Keratinocyte (primary cell): ENCODE measurements around the gene MINK1. TPM values are rescaled to one million over a fixed set of nuclear protein-coding genes. Genes with fewer than 3 reads are reported as not detected.

Experiments used
- DNase-seq: peaks from one replicate; pipeline ENCODE4 v3.0.0-alpha.2; 2011; ENCODE audit warnings: low read depth, missing footprints, low spot score
- FAIRE-seq: peaks from 2 replicates; lab custom pipeline; 2011; peaks lifted over from hg19 to GRCh38; lab: Jason Lieb, UNC
- H2AFZ ChIP-seq: 2 replicates; pipeline ENCODE4 v1.6.0; 2012; ENCODE audit warnings: low read length, control low read depth, inconsistent platforms; ENCODE audit not compliant: control insufficient read depth
- H3K27ac ChIP-seq: 2 replicates; pipeline ENCODE4 v1.5.1; 2011; ENCODE audit warnings: low read length; ENCODE audit not compliant: control insufficient read depth, insufficient read depth
- H3K27me3 ChIP-seq: 3 replicates; pipeline ENCODE4 v1.6.0; 2011; ENCODE audit warnings: low read length; ENCODE audit not compliant: control insufficient read depth, insufficient read depth; ENCODE audit errors: extremely low read depth
- H3K36me3 ChIP-seq, 2 experiments: 2 replicates in 1 of 2; 3 replicates in 1 of 2; pipeline ENCODE4 v1.5.1; 2011; ENCODE audit warnings: low read length in 2 of 2, mild to moderate bottlenecking in 1 of 2; ENCODE audit not compliant: control insufficient read depth in 2 of 2, insufficient read depth in 2 of 2; ENCODE audit errors: extremely low read depth in 1 of 2
- H3K4me1 ChIP-seq: 3 replicates; pipeline ENCODE4 v1.5.1; 2011; ENCODE audit warnings: low read length; ENCODE audit not compliant: control insufficient read depth, insufficient read depth; ENCODE audit errors: extremely low read depth
- H3K4me2 ChIP-seq: 3 replicates; pipeline ENCODE4 v1.6.0; 2011; ENCODE audit warnings: low read depth, low read length; ENCODE audit not compliant: control insufficient read depth, insufficient read depth; ENCODE audit errors: extremely low read depth
- H3K4me3 ChIP-seq, 3 experiments: fragments of 200-600 bp in 1 of 3; sonication (generic) in 1 of 3; 2 replicates in 2 of 3; 3 replicates in 1 of 3; pipeline ENCODE4 v1.5.1; 2011 to 2016; ENCODE audit warnings: low read length in 3 of 3, mild to moderate bottlenecking in 3 of 3, control low read depth in 2 of 3, inconsistent platforms in 1 of 3, low read depth in 1 of 3, mixed read lengths in 1 of 3, mixed run types in 1 of 3, moderate library complexity in 1 of 3; ENCODE audit not compliant: control insufficient read depth in 2 of 3, insufficient read depth in 2 of 3; ENCODE audit errors: extremely low read depth in 1 of 3
- H3K79me2 ChIP-seq: 2 replicates; pipeline ENCODE4 v1.6.0; 2012; ENCODE audit warnings: low read length; ENCODE audit not compliant: control insufficient read depth, insufficient read depth
- H3K9ac ChIP-seq: 3 replicates; pipeline ENCODE4 v1.6.0; 2011; ENCODE audit warnings: low read length; ENCODE audit not compliant: control insufficient read depth, insufficient read depth; ENCODE audit errors: extremely low read depth
- H3K9me1 ChIP-seq: 3 replicates; pipeline ENCODE4 v1.6.0; 2011; ENCODE audit warnings: low read length; ENCODE audit not compliant: control insufficient read depth, insufficient read depth; ENCODE audit errors: extremely low read depth
- H3K9me3 ChIP-seq: 2 replicates; pipeline ENCODE4 v1.5.1; 2012; ENCODE audit warnings: low read depth, low read length; ENCODE audit not compliant: control insufficient read depth
- H4K20me1 ChIP-seq: 3 replicates; pipeline ENCODE4 v1.6.0; 2011; ENCODE audit warnings: low read length; ENCODE audit not compliant: control insufficient read depth, insufficient read depth; ENCODE audit errors: extremely low read depth
- CTCF ChIP-seq, 3 experiments: IDR thresholded peaks in 1 of 3; conservative IDR thresholded peaks in 1 of 3; optimal IDR thresholded peaks in 1 of 3; 2 replicates in 2 of 3; 3 replicates in 1 of 3; pipeline versions ENCODE3 to v1.5.1; 2011; ENCODE audit warnings: low read length in 3 of 3, mild to moderate bottlenecking in 3 of 3, moderate library complexity in 2 of 3, control low read depth in 1 of 3, inconsistent platforms in 1 of 3; ENCODE audit not compliant: insufficient read depth in 2 of 3; ENCODE audit errors: extremely low read depth in 1 of 3
- EZH2 ChIP-seq: IDR thresholded peaks from one replicate; pipeline ENCODE4 v1.6.1; 2012; ENCODE audit warnings: inconsistent platforms, mild to moderate bottlenecking, low read length, moderate library complexity
- dilution Hi-C: fragments of 300-500 bp; cut with MboI; formaldehyde crosslinking; loops from one replicate; pipeline ENCODE4 v1.7.0; 2020; ENCODE audit warnings: low sequenced_read_pairs; ENCODE audit not compliant: extremely low pct_ligation_motif_present
- polyA plus RNA-seq, 5 experiments: library from polyadenylated mRNA; depleted of rRNA in 3 of 5; stranded (reverse) in 3 of 5; stranded (forward) in 1 of 5; unstranded in 1 of 5; fragments of >200 nt; gene quantifications; 1 replicate in 1 of 5; 2 replicates in 3 of 5; 3 replicates in 1 of 5; pipeline versions ENCODE4 v1.2.1 to v1.2.3, GENCODE V29; 2011 to 2012; ENCODE audit warnings: missing spikeins in 2 of 5, low read depth in 1 of 5, low replicate concordance in 1 of 5

Gene MINK1
- polyA plus RNA-seq, 1 donor (not counting 4 experiments of a cell fraction or from before 2014, with no cell fraction given) = 82.8 TPM

GRCh38 chr17:4858068-4858881 is 25.1 kb downstream of the MINK1 start:
- Histone ChIP-seq H2AFZ (no peak overlapping the region), H3K4me2 (peak overlapping the region; percentile 92), H3K9me1 (no peaks in the 10 kb centered on the region), H3K4me1 (peaks cover 78% of the 10 kb centered on the region), H3K9ac (peak overlapping the region; percentile 83), H3K27me3 (no peaks in the 10 kb centered on the region), H3K9me3 (no peaks in the 10 kb centered on the region), H3K36me3 (peaks cover 5 to 25% of the 10 kb centered on the region in 2 experiments), H3K4me3 (peak overlapping the region; percentile 69 to 90 (median 77)), H4K20me1 (no peaks in the 10 kb centered on the region), H3K79me2 (peaks cover 67% of the 10 kb centered on the region), H3K27ac (peak overlapping the region; percentile 90)
- TF ChIP-seq CTCF (optimal IDR thresholded peaks at IDR 0.05 in 1 of 3, IDR thresholded peaks at IDR 0.05 in 1 of 3, conservative IDR thresholded peaks at IDR 0.05 in 1 of 3; ENCODE audit: extremely low read depth in 1 of 3, insufficient read depth in 2 of 3, low read length in 3 of 3) (no peak), EZH2 (no peak)
- FAIRE-seq = no peak
- no peak for DNase-seq
- dilution Hi-C loops = no loop called here

GRCh38 chr17:4858882-4859260 is 25.7 kb downstream of the MINK1 start:
- peaks cover 69% of the 10 kb centered on the region for H3K79me2 ChIP-seq
- H2AFZ ChIP-seq = no peak overlapping the region
- no peaks in the 10 kb centered on the region for H3K9me3 ChIP-seq
- no peaks in the 10 kb centered on the region for H3K27me3 ChIP-seq
- peak overlapping the region; percentile 90 for H3K27ac ChIP-seq
- H3K9ac ChIP-seq = peak overlapping the region; percentile 83
- peak; percentile 67 for DNase-seq
- H3K9me1 ChIP-seq = no peaks in the 10 kb centered on the region
- peak; percentile 99 for FAIRE-seq
- peak overlapping the region; percentile 69 to 90 (median 77) for H3K4me3 ChIP-seq
- H3K4me1 ChIP-seq = peaks cover 72% of the 10 kb centered on the region
- dilution Hi-C loops = no loop called here
- H4K20me1 ChIP-seq = no peaks in the 10 kb centered on the region
- no peak for TF ChIP-seq CTCF (optimal IDR thresholded peaks at IDR 0.05 in 1 of 3, IDR thresholded peaks at IDR 0.05 in 1 of 3, conservative IDR thresholded peaks at IDR 0.05 in 1 of 3; ENCODE audit: extremely low read depth in 1 of 3, insufficient read depth in 2 of 3, low read length in 3 of 3)
- no peak for TF ChIP-seq EZH2
- H3K36me3 ChIP-seq = peaks cover 6 to 20% of the 10 kb centered on the region in 2 experiments
- peak overlapping the region; percentile 92 for H3K4me2 ChIP-seq
